ENCODE results near the gene ETFB. TPM values are rescaled to one million over a fixed set of nuclear protein-coding genes. Genes with fewer than 3 reads are reported as not detected.
A peak's percentile ranks its signal among the peaks of the same experiment; 100 is the strongest.

The ETFB gene
- total and polyA plus RNA-seq, 2 donors from 2014 or later: 76.8 to 620 TPM

- intact Hi-C loops (cut with DNase I): no loop called here
- no peak for FAIRE-seq
- DNase-seq: peak in 1 of 5 donors; percentile 45
- Histone ChIP-seq H3K27me3 (ENCODE audit: control insufficient read depth, insufficient read depth, low read length) (no peaks in the 10 kb centered on the region), H3K9me3 (ENCODE audit: control insufficient read depth in 2 of 3, insufficient read depth in 1 of 3, low read length in 3 of 3) (no peaks in the 10 kb centered on the region), H3K9ac (ENCODE audit: low read length in 3 of 3) (no peak overlapping the region), H3K27ac (ENCODE audit: low read depth in 2 of 2, low read length in 2 of 2) (no peak overlapping the region), H3K36me3 (ENCODE audit: control insufficient read depth in 2 of 3, insufficient read depth in 3 of 3, low read length in 3 of 3) (no peaks in the 10 kb centered on the region), H3K4me3 (ENCODE audit: low read length in 3 of 3) (no peak overlapping the region), H3K4me1 (ENCODE audit: control insufficient read depth in 2 of 3, insufficient read depth in 2 of 3, low read depth in 1 of 3, low read length in 3 of 3) (peaks cover 0 to 2% (median 0%) of the 10 kb centered on the region in 3 donors)
- TF ChIP-seq CTCF (IDR thresholded peaks at IDR 0.05; ENCODE audit: borderline replicate concordance, extremely low read depth, insufficient read depth): no peak
Observed at GRCh38 chr19:51371186-51371690, 5.0 kb upstream of the ETFB start.

- Histone ChIP-seq H3K27me3 (ENCODE audit: control insufficient read depth, insufficient read depth, low read length) (no peaks in the 10 kb centered on the region), H3K27ac (ENCODE audit: low read depth in 2 of 2, low read length in 2 of 2) (no peak overlapping the region), H3K4me1 (ENCODE audit: control insufficient read depth in 2 of 3, insufficient read depth in 2 of 3, low read depth in 1 of 3, low read length in 3 of 3) (peaks cover 0 to 6% (median 0%) of the 10 kb centered on the region in 3 donors), H3K36me3 (ENCODE audit: control insufficient read depth in 2 of 3, insufficient read depth in 3 of 3, low read length in 3 of 3) (no peaks in the 10 kb centered on the region), H3K4me3 (ENCODE audit: low read length in 3 of 3) (no peak overlapping the region), H3K9ac (ENCODE audit: low read length in 3 of 3) (no peak overlapping the region), H3K9me3 (ENCODE audit: control insufficient read depth in 2 of 3, insufficient read depth in 1 of 3, low read length in 3 of 3) (no peaks in the 10 kb centered on the region)
- TF ChIP-seq CTCF (IDR thresholded peaks at IDR 0.05; ENCODE audit: borderline replicate concordance, extremely low read depth, insufficient read depth): no peak
- intact Hi-C loops (cut with DNase I): no loop called here
- DNase-seq (peak in 1 of 5 donors; percentile 7), FAIRE-seq (no peak)
Observed at GRCh38 chr19:51370230-51370629, 4.0 kb upstream of the ETFB start.

GRCh38 chr19:51368366-51369282 is 2.4 kb upstream of the ETFB start, which contains the start of gene CLDND2:
CLDND2 (minus strand) TSS chr19:51369003; CDS start chr19:51368577, 426 bp downstream.
- Histone ChIP-seq H3K4me3 (ENCODE audit: low read length in 3 of 3) (peak within 1 kb of the TSS; percentile 60 to 94 (median 70)), H3K36me3 (ENCODE audit: control insufficient read depth in 2 of 3, insufficient read depth in 3 of 3, low read length in 3 of 3) (no peaks in the 10 kb centered on the region), H3K9me3 (ENCODE audit: control insufficient read depth in 2 of 3, insufficient read depth in 1 of 3, low read length in 3 of 3) (no peaks in the 10 kb centered on the region), H3K27ac (ENCODE audit: low read depth in 2 of 2, low read length in 2 of 2) (peak within 1 kb of the TSS; percentile 63 to 68), H3K27me3 (ENCODE audit: control insufficient read depth, insufficient read depth, low read length) (no peaks in the 10 kb centered on the region), H3K9ac (ENCODE audit: low read length in 3 of 3) (peak within 1 kb of the TSS; percentile 22 to 59 (median 55)), H3K4me1 (ENCODE audit: control insufficient read depth in 2 of 3, insufficient read depth in 2 of 3, low read depth in 1 of 3, low read length in 3 of 3) (peaks cover 0 to 17% (median 0%) of the 10 kb centered on the region in 3 donors)
- intact Hi-C loops (cut with DNase I): no loop called here
- FAIRE-seq: no peak
- peak in 1 of 5 donors; percentile 25 for DNase-seq
- TF ChIP-seq CTCF (IDR thresholded peaks at IDR 0.05; ENCODE audit: borderline replicate concordance, extremely low read depth, insufficient read depth): no peak
